Measurements from ENCODE around the gene CTSD. TPM values are rescaled to one million over a fixed set of nuclear protein-coding genes. Genes with fewer than 3 reads are reported as not detected.

The CTSD gene
- total RNA-seq, 1 experiment from 2014 or later, result 158 TPM

- peaks cover 0 to 6% (median under 1%) of the 10 kb centered on the region in 3 experiments; a peak in 4 of 7 replicates for H3K36me3 Mint-ChIP-seq (ENCODE audit: insufficient read depth in 1 of 3, low read depth in 3 of 3)
- no peaks in the 10 kb centered on the region for H3K79me2 ChIP-seq (ENCODE audit: insufficient read depth, low read length)
- H3K4me3 Mint-ChIP-seq, result peak overlapping the region; percentile 16 to 78; a peak in 3 of 5 replicates
- no peaks in the 10 kb centered on the region; the same call in 1 of the 2 replicates for H3K4me1 ChIP-seq (ENCODE audit: insufficient read depth, low read length)
- peaks cover 51% of the 10 kb centered on the region for H3K27me3 Mint-ChIP-seq (ENCODE audit: low read depth)
- no peak overlapping the region for H3T11ph ChIP-seq (ENCODE audit: low read length)
- H3K23me2 ChIP-seq (ENCODE audit: insufficient read length, low read depth, low read length, poor library complexity, severe bottlenecking), result peaks cover 5% of the 10 kb centered on the region
- no peak overlapping the region for H3K4ac ChIP-seq (ENCODE audit: low read depth, low read length)
- H3K9ac ChIP-seq (ENCODE audit: extremely low read depth, insufficient read length, low read length), result no peak overlapping the region
- no peaks in the 10 kb centered on the region for H3K9me3 ChIP-seq (ENCODE audit: control insufficient read depth, low read depth, low read length)
- no peak overlapping the region for H3K56ac ChIP-seq (ENCODE audit: insufficient read length, low read depth, low read length)
- H3K79me1 ChIP-seq (ENCODE audit: insufficient read depth, low read depth, low read length, poor library complexity, severe bottlenecking), result no peaks in the 10 kb centered on the region
- H3K9me3 Mint-ChIP-seq, result peaks cover 4 to 9% of the 10 kb centered on the region in 2 experiments; a peak in 4 of 5 replicates
- no peak for TF ChIP-seq CTCF (conservative IDR thresholded peaks at IDR 0.05)
- no peak overlapping the region for H3K23ac ChIP-seq (ENCODE audit: insufficient read length, low read depth, low read length)
- H2BK5ac ChIP-seq (ENCODE audit: insufficient read length, low read length), result no peak overlapping the region
- peaks cover 12 to 13% of the 10 kb centered on the region in 2 experiments for H3K4me1 Mint-ChIP-seq
- peaks cover 11% of the 10 kb centered on the region for H4K20me1 ChIP-seq (ENCODE audit: control insufficient read depth, insufficient read depth, insufficient read length)
- H2AK5ac ChIP-seq (ENCODE audit: insufficient read length, low read length), result no peak overlapping the region
- no peak overlapping the region for H2BK12ac ChIP-seq (ENCODE audit: insufficient read length, low read depth, low read length)
- no peak overlapping the region for H2BK20ac ChIP-seq (ENCODE audit: low read depth, low read length, poor library complexity, severe bottlenecking)
- DNase-seq, result no peak
- no peak overlapping the region for H2BK15ac ChIP-seq (ENCODE audit: low read depth, low read length)
- no CpG with 5 or more reads among the region's 72 CpGs for WGBS (ENCODE audit: extremely low coverage, insufficient read length, low lambda C conversion rate)
- H4K5ac ChIP-seq (ENCODE audit: insufficient read length, low read depth, low read length), result no peak overlapping the region
- H2AFZ ChIP-seq (ENCODE audit: low read length), result no peak overlapping the region
- H3K27me3 ChIP-seq (ENCODE audit: insufficient read depth, low read length), result peaks cover 16% of the 10 kb centered on the region; the same call in 1 of the 2 replicates
- H3K14ac ChIP-seq (ENCODE audit: insufficient read depth, low read length), result no peak overlapping the region
- no peak overlapping the region for H4K91ac ChIP-seq (ENCODE audit: insufficient read length, low read depth, low read length)
- H3K27ac ChIP-seq (ENCODE audit: insufficient read length, low read depth, low read length), result no peak overlapping the region
- no peak overlapping the region for H3K18ac ChIP-seq (ENCODE audit: insufficient read length, low read depth, low read length)
- H3K27ac Mint-ChIP-seq, result no peak overlapping the region
- H2BK120ac ChIP-seq (ENCODE audit: low read depth, low read length, poor library complexity, severe bottlenecking), result no peak overlapping the region
- peak overlapping the region; percentile 45 for H3K4me2 ChIP-seq (ENCODE audit: insufficient read depth, insufficient read length, low read length)
- no peak overlapping the region for H4K8ac ChIP-seq (replicated peaks; ENCODE audit: insufficient read length, low read depth, low read length)
Measured at GRCh38 chr11:1747753-1748635, 15.7 kb downstream of the CTSD start.
